Esophagus mucosa (tissue), 1 donor: ENCODE measurements around the gene FABP6. TPM values are rescaled to one million over a fixed set of nuclear protein-coding genes. Genes with fewer than 3 reads are reported as not detected.
"Not testable (repeated sequence)": the region's sequence is repeated elsewhere in the genome, so short reads cannot be mapped to it uniquely, and the experiment has no call there.

Source experiments
- ATAC-seq: fragments of 200-7000 bp; cut with Tn5 transposase; one replicate; pipeline ENCODE4 v1.9.1; 2020
- total RNA-seq: library from RNA; stranded (reverse); gene quantifications from one replicate; pipeline ENCODE4 v1.2.4, GENCODE V29; 2023
- donor health status: DM: yes; HTN: yes; CAD: no.

FABP6 gene
- total RNA-seq, 1 donor from 2014 or later = 3.1 TPM

DNA sequence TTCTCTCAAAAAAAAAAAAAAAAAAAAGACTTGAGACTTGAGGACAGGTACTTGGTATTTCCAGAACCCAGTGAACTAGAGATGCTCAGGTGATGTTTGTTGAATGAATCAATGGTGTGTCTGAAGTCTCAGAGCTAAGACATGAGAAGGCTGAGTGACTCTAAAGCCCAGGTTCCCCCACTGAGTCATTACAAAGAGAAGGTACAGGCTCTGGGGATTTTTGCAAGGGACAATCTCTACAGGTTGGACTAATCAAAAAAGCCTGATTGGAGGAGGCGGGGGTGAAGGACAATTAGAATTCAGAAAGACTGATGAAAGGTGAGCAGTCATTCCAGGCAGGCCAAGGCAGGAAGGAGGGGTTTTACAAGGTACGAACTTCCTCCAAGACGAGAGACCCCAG is 8.2 kb upstream of the FABP6 start:
- ATAC-seq = no peak

DNA sequence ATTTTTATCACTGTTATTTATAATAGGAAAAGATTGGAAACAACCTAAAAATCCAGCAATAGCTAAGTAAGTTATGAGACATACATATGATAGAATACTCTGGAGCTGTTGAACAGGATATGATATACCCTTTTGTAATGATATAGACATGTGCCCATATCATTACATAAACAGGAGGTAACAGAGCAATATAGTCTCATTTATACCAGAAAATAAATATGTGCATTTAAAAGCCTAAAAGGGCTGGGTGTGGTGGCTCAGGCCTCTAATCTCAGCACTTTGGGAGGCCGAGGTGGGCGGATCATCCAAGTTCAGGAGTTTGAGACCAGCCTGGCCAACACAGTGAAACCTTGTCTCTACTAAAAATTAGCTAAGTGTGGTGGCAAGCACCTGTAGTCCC is 2.3 kb upstream of the FABP6 start:
- ATAC-seq = no peak

DNA sequence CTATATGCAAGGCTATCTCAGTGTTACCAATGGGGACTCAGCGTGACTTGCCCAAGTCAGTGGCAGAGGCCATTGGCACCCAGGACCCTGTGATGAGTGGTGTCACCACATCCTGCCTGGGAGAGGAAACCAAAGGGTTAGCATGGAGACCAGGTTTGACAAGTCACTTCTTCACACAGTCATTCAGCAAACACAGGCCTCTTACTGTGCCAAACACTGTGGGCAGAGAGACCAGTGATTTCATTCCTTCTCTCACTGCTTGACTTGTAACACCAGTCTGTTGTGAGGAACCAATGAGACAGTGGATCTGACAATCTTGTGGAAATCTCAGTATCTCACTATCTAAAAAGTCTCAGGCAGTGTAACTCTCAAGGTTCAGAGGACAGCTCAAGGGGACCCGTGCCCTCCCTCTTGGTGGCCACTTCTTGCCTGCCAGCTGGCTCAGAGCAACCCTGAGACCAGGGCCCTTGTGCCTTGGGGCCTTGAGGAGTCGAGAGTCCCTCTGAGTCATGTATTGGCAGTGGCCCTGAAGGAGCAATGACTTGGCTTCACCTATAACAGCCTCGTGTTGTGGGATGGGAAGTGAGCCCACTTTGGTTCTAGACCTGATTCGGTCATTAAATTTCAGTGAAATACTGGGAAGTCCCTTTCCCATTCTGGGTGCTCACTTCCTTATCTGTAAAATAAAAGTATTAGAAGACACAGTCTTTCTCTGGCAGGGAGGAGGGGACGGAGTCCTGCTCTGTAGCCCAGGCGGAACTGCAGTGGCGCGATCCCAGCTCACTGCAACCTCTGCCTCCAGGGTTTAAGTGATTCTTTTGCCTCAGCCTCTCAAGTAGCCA is 1.6 kb downstream of the FABP6 start:
- peak; percentile 91 for ATAC-seq

DNA sequence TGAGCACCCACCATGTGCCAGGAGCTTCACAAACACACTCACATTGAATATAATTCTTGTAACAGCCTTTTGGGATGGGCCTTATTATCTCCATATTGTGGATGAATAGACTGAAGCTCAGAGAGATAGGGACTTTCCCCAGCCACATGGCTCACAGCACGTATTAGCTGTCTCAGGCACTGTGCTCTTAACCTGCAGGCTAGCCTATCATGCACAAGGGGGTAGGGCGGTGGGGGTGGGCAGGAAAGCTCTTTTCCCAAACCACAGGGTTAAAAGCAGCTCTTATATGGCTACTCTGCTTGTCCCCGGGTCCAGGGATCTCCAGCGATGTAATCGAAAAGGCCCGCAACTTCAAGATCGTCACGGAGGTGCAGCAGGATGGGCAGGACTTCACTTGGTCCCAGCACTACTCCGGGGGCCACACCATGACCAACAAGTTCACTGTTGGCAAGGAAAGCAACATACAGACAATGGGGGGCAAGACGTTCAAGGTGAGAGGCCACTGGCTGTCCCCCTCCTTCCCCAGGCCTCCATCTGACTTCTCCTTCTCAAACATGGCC is 2.6 kb downstream of the FABP6 start:
- peak; percentile 45 for ATAC-seq

DNA sequence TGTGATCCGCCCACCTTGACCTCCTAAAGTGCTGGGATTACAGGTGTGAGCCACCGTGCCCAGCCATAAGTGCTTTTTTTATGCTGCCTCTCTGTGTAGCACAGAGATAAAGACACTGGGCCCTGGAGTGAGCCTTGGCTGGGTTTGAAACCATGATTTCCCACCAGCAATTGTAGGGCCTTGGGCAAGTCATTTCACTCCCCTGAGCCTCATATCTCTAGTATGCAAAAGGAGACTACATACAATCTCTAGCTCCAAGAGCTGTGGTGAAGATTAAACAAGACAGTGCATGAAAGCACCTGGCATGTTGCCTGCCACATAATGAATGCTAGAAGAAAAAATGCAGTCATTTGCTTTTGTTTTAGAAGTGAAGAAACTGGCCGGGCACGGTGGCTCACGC is 3.9 kb downstream of the FABP6 start:
- ATAC-seq = peak; percentile 45

GRCh38 chr5:160235731-160236130 is 6.4 kb downstream of the FABP6 start:
- no peak for ATAC-seq

GRCh38 chr5:160237571-160238093 is 8.3 kb downstream of the FABP6 start:
- no peak for ATAC-seq

- no peak for ATAC-seq
Observed at GRCh38 chr5:160240350-160240749, 11.0 kb downstream of the FABP6 start.

DNA sequence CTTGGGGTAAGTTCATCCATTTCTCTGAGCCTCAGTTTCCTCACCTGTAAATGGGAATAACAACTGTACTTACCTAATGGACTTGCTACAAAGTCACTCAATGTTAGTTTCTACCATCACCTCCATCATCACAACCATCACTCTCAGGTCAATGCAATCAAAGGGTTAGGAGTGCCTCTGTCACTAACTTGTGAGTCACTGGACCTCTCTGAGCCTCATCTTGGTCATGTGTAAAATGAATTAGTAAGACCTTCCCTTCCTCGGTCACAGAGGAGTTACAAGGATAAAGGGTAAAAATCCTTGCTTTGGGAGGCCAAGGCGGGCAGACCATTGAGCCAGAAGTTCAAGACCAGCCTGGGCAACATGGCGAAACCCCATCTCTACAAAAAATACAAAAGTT is 12.8 kb downstream of the FABP6 start:
- ATAC-seq = peak; percentile 56

DNA sequence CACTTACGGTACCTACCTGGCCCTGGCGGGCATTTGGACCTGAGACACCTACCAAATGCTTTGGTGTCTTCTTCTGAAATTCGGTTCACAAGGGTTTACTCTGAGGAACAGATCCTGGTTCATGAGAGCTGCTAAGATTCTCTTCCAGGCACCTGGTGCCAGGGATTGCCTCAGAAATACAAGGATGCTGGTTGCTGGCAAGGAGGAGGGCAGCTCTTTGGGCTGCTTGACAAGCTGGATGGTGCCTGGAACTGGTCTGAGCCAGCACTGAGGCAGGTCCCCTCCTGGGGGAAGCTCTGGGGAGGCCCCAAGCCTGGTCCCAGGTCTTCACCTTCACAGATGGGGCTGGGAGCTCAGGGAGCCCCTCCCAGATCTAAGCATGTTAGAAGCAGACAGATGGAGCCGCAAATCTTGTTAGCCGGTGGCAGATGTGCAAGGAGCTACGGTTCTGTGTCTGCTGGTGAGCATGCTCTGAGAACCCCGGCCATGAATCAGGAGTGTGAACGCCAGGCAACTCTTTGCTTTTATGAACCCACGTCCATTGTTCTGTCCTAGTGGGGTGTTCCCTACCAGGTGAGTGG is 16.3 kb downstream of the FABP6 start:
- no peak for ATAC-seq

DNA sequence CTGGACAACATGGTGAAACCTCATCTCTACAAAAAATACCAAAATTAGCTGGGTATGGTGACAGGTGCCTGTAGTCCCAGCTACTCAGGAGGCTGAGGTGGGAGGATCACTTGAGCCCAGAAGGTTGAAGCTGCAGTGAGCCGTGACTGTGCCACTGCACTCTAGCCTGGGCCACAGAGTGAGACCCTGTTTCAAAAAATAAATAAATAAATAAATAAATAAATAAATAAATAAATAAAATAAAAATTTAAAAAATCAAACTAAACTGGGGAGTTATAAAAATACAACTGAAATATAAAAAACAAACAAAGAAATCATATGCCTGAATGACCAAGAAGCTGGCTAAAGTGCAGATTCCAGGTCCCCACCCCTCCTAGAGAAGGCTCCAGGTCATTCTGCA is 20.3 kb downstream of the FABP6 start:
- ATAC-seq = not testable (repeated sequence)

DNA sequence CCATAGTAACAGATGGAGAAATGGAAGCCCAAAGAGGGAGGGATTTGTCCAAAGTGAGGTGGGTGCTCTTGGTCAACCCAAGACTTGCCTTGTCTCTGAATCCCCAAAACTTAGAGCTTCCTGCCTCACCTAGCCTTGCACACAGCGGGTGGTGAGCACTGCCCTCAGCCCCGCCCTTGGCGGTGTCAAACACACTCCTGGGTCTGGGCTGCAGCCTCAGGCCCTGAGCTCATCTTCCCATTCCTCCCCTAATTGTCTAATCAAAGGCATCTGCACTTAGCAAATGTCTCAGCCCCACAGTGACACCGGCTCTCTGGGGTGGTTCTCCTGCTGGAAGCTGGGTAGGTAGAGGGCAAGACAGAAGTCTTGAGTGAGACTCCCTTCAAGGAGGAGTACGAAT is 20.9 kb downstream of the FABP6 start:
- ATAC-seq = no peak

GRCh38 chr5:160250826-160251225 is 21.5 kb downstream of the FABP6 start:
- ATAC-seq = no peak

- ATAC-seq = no peak
Observed at GRCh38 chr5:160251406-160252155, 22.3 kb downstream of the FABP6 start.

GRCh38 chr5:160252916-160253315 is 23.6 kb downstream of the FABP6 start:
- ATAC-seq = no peak

- no peak for ATAC-seq
Observed at GRCh38 chr5:160253441-160253840, 24.1 kb downstream of the FABP6 start.

DNA sequence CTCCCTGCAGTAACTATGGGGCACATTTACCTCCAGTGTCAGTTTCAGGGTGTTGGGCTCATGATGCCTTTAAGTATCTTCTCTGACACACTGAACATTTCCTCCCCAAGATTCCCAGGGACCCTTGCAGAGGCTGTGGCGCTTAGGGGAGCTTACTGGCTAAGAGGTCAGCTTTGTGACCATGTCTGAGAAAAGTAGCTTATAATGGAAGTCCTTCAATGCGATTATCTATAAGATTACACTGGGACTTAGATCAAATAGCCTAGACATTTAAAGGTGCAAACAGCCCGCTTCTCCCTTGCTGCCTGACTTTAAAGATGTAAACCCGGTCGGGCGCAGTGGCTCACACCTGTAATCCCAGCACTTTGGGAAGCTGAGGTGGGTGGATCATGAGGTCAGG is 25.4 kb downstream of the FABP6 start:
- no peak for ATAC-seq

- no peak for ATAC-seq
Observed at GRCh38 chr5:160259341-160259740, 30.0 kb downstream of the FABP6 start.

- no peak for ATAC-seq
Observed at GRCh38 chr5:160260006-160260775, 30.9 kb downstream of the FABP6 start.

- ATAC-seq = peak; percentile 35
Observed at GRCh38 chr5:160260881-160261815, 31.8 kb downstream of the FABP6 start.
